ENCODE results near the gene ZGPAT. TPM values are rescaled to one million over a fixed set of nuclear protein-coding genes. Genes with fewer than 3 reads are reported as not detected.

Gene ZGPAT
- total and polyA plus RNA-seq, 10 of the 15 experiments (the other 5 are each of a cell fraction or from before 2014, with no cell fraction given), result 0.58 to 52.9 (median 18.0) TPM

DNA sequence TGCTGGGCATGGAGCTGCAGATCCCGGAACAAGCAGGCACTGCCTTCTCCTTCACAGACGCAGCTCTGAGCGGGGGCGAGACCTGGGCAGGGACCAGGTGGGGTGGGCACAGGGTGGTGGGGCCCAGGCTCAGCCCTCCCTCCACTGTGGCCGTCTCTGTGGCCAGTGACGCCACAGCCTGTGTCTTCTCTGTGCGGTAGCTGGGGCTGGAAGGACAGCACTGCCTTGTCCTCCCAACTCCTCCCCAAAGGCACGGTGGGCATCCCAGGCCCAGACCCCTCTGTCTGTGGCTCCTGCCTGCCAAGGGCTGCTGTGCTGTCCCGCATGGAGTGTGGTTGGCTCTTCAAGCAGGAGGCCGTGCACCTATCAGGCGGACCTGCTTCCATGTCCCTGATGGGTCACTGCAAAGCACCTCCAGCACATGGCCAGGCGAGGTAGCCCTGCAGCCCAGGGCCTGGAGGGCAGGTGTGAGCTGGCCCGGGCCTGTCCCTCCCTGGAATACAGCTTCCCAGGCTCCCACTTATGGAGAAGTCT lies 26.2 kb upstream of the ZGPAT start (continued):
- TF ChIP-seq, protein P1, sequence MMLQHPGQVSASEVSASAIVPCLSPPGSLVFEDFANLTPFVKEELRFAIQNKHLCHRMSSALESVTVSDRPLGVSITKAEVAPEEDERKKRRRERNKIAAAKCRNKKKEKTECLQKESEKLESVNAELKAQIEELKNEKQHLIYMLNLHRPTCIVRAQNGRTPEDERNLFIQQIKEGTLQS (IDR thresholded peaks at IDR 0.05; ENCODE audit: borderline replicate concordance, extremely low read depth, low read depth, low read length), result no peak
- TF ChIP-seq EZH2 (IDR thresholded peaks at IDR 0.05; ENCODE audit: borderline replicate concordance, control insufficient read depth, low read depth, low read length) (no peak), IKZF2 (IDR thresholded peaks at IDR 0.05) (no peak), RAD51 (IDR thresholded peaks at IDR 0.05) (no peak)

DNA sequence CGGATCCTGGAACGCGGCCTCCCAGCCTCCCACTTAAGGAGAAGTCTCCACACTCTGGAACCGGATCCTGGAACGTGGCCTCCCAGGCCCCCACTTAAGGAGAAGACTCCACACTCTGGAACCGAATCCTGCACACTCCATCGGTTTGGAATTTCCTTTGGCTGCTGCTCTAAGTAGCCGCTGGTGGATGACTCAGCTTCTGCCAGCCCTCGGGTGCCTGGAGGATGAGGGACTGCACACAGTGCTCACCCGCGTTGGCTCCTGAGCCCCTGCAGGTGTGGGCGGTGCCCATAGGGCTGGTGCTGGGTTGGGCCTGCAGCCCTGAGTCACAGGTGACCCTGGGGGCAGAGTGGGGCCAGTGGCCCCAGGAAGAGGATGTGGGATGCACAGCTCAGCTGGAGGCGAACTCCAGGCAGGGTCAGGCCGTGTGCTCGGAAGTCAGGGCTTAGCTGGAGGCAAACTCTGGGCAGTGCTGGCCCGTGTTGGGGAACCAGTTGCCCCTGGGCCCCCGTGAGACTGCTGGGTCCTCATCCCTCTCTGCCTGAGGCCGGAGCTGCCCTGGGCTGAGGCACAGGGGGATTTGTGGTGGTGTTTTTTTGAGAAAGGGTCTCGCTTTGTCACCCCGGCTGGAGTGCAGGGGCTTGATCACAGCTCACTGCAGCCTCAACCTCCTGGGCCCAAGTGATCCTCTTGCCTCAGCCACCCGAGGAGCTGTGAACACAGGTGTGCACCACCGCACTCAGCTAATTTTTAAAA lies 25.3 kb upstream of the ZGPAT start:
- no TSS peak for BruUV-seq (replicated peaks)
- Histone ChIP-seq H3K27ac (ENCODE audit: control insufficient read depth, insufficient read depth) (no peak overlapping the region), H3K9me3 (replicated peaks; ENCODE audit: control insufficient read depth, insufficient read depth, low read length) (no peaks in the 10 kb centered on the region), H3K79me2 (ENCODE audit: control insufficient read depth, insufficient read depth, low read length) (no peaks in the 10 kb centered on the region), H2AFZ (ENCODE audit: control insufficient read depth, low read depth, low read length) (no peak overlapping the region), H3K9ac (ENCODE audit: control insufficient read depth, insufficient read depth, low read length) (no peak overlapping the region), H3K36me3 (ENCODE audit: control insufficient read depth in 2 of 2, insufficient read depth in 2 of 2, low read length in 1 of 2) (peaks cover 0 to 1% of the 10 kb centered on the region in 2 experiments; a peak in 2 of 4 replicates), H3K4me2 (ENCODE audit: control insufficient read depth, insufficient read depth) (no peak overlapping the region), H3K4me3 (no peak overlapping the region), H4K20me1 (ENCODE audit: control insufficient read depth, insufficient read depth) (no peaks in the 10 kb centered on the region), H3K4me1 (ENCODE audit: control insufficient read depth, insufficient read depth, low read length) (no peaks in the 10 kb centered on the region), H3K27me3 (replicated peaks in 1 of 2; ENCODE audit: control insufficient read depth in 2 of 2, insufficient read depth in 2 of 2, low read length in 1 of 2) (no peaks in the 10 kb centered on the region)
- RAD21 ChIA-PET (ENCODE audit: unreplicated experiment), result no interaction called here
- CTCF ChIA-PET, result no interaction called here
- in situ Hi-C loops (cut with MboI) (no loop called here), intact Hi-C loops (cut with micrococcal nuclease; ENCODE audit: unreplicated experiment) (no loop called here)
- POLR2A ChIA-PET, result no interaction called here
- FAIRE-seq (no peak), DNase-seq (ENCODE audit: low read depth, low spot score) (no peak), ATAC-seq (no peak; the same call in 2 of the 3 replicates)
- SMC1A ChIA-PET (ENCODE audit: uncharacterized antibody, unreplicated experiment), result no interaction called here
- TF ChIP-seq HDAC6 (IDR thresholded peaks at IDR 0.05; ENCODE audit: unreplicated experiment) (no peak), IRF4 (IDR thresholded peaks at IDR 0.05; ENCODE audit: low read depth, low read length) (no peak), MTA3 (IDR thresholded peaks at IDR 0.05; ENCODE audit: borderline replicate concordance, low read length) (no peak), NFIC (IDR thresholded peaks at IDR 0.05; ENCODE audit: low read depth, low read length) (no peak)
- 82% methylated on average over 22 of the region's 22 CpGs for WGBS (ENCODE audit: insufficient coverage, insufficient replicate concordance, low lambda C conversion rate, missing lambda C conversion rate)

Measured in GM12878 (cell line).